ENCODE measurements around the gene MTOR.
"Not testable (repeated sequence)": the region's sequence is repeated elsewhere in the genome, so short reads cannot be mapped to it uniquely, and the experiment has no call there.

GRCh38 chr1:11100806-11101205 is 161.5 kb downstream of the MTOR start:
- TF ChIP-seq POLR2AphosphoS5, POLR2A (IDR thresholded peaks at IDR 0.05): not testable (repeated sequence)
